Upper lobe of left lung (tissue), 4 donors: ENCODE results near the gene ALKBH4.
"Not testable (repeated sequence)": the region's sequence is repeated elsewhere in the genome, so short reads cannot be mapped to it uniquely, and the experiment has no call there.

ENCODE experiments used
- CTCF ChIP-seq, 6 experiments: fragments of 450-650 bp in 4 of 6; fragments of 200-600 bp in 2 of 6; sonication (generic) in 2 of 6; IDR thresholded peaks; one replicate each; pipeline ENCODE4 v1.5.1; 2016 to 2019; ENCODE audit warnings: antibody characterized with exemption in 6 of 6
- POLR2A ChIP-seq, 4 donors: fragments of 450-650 bp; IDR thresholded peaks; one replicate each; pipeline ENCODE4 v1.5.1; 2016 to 2017; ENCODE audit warnings: antibody characterized with exemption in 4 of 4, mild to moderate bottlenecking in 2 of 4
- POLR2AphosphoS5 ChIP-seq, 2 donors: sonication (generic); formaldehyde crosslinking; IDR thresholded peaks; one replicate each; pipeline ENCODE4 v1.5.1; 2017; ENCODE audit warnings: antibody characterized with exemption in 2 of 2

- not testable (repeated sequence) for TF ChIP-seq CTCF, POLR2A, POLR2AphosphoS5 (IDR thresholded peaks at IDR 0.05)
Observed at GRCh38 chr7:102494473-102495149, 29.9 kb upstream of the ALKBH4 start.
